GM21825 (cell line): ENCODE results near the gene CTSE.
A peak's percentile ranks its signal among the peaks of the same experiment; 100 is the strongest.

Source experiments
- ATAC-seq: cut with Tn5 transposase; IDR thresholded peaks from one replicate; pipeline ENCODE4 v1.9.1; 2021; ENCODE audit warnings: mild to moderate bottlenecking, moderate library complexity; ENCODE audit not compliant: unreplicated experiment

The CTSE gene

GRCh38 chr1:206050655-206051235 is 27.1 kb upstream of the CTSE start:
- ATAC-seq: peak; percentile 80

GRCh38 chr1:206049919-206050600 is 26.4 kb upstream of the CTSE start:
- ATAC-seq: no peak

GRCh38 chr1:206049293-206049692 is 25.6 kb upstream of the CTSE start:
- peak; percentile 48 for ATAC-seq

- ATAC-seq: no peak
Observed at GRCh38 chr1:206048582-206048981, 24.9 kb upstream of the CTSE start.

- no peak for ATAC-seq
Observed at GRCh38 chr1:206047271-206047670, 23.6 kb upstream of the CTSE start.

- peak; percentile 70 for ATAC-seq
Observed at GRCh38 chr1:206041640-206042039, 17.9 kb upstream of the CTSE start.

- no peak for ATAC-seq
Observed at GRCh38 chr1:206040328-206040727, 16.6 kb upstream of the CTSE start.

GRCh38 chr1:206039046-206039973 is 15.6 kb upstream of the CTSE start:
- ATAC-seq: no peak

GRCh38 chr1:206037581-206037980 is 13.9 kb upstream of the CTSE start:
- ATAC-seq: no peak

- ATAC-seq: no peak
Observed at GRCh38 chr1:206036663-206037455, 13.2 kb upstream of the CTSE start.

- no peak for ATAC-seq
Observed at GRCh38 chr1:206035027-206035426, 11.3 kb upstream of the CTSE start.

GRCh38 chr1:206032380-206033140 is 8.9 kb upstream of the CTSE start:
- no peak for ATAC-seq

- peak; percentile 74 for ATAC-seq
Observed at GRCh38 chr1:206030714-206031113, 7.0 kb upstream of the CTSE start.

- no peak for ATAC-seq
Observed at GRCh38 chr1:206030191-206030590, 6.5 kb upstream of the CTSE start.

GRCh38 chr1:206029484-206029883 is 5.8 kb upstream of the CTSE start:
- ATAC-seq: no peak

- ATAC-seq: no peak
Observed at GRCh38 chr1:206025283-206025820, 1.7 kb upstream of the CTSE start.

GRCh38 chr1:206022766-206023165 is 929 bp downstream of the CTSE start:
- no peak for ATAC-seq

GRCh38 chr1:206021626-206022365 is 1.9 kb downstream of the CTSE start:
- no peak for ATAC-seq

- no peak for ATAC-seq
Observed at GRCh38 chr1:206021008-206021625, 2.6 kb downstream of the CTSE start.
